Tibial nerve (tissue), 3 donors: Measurements from ENCODE around the gene TPP2.

Experiments
- CTCF ChIP-seq, 5 experiments: fragments of 200-600 bp in 3 of 5; fragments of 450-650 bp in 2 of 5; sonication (generic) in 3 of 5; IDR thresholded peaks; one replicate each; pipeline ENCODE4 v1.5.1; 2016 to 2019; ENCODE audit warnings: antibody characterized with exemption in 5 of 5, mild to moderate bottlenecking in 3 of 5, moderate library complexity in 2 of 5
- POLR2A ChIP-seq, 2 donors: fragments of 450-650 bp; IDR thresholded peaks; one replicate each; pipeline ENCODE4 v1.6.1; 2017; ENCODE audit warnings: antibody characterized with exemption in 2 of 2, mild to moderate bottlenecking in 2 of 2, moderate library complexity in 2 of 2

DNA sequence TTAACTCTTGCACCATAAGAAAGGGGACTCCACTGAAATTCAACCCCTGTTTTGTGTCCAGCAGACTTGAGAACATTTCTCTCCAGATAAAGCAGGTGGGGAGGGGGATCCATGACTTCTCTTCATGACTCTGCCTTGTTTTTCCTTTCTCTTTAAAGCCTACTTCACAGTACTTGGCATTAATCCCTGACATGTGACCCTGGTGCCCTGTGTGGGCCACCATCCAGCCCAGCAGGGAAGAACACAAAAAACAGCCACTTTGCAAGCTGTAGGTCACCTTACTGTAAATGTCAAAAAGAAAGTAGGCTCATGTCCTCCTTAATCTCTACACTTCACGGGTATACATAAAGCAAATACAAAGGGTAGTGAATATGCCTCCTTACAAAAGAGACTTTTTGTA lies 30.3 kb upstream of the TPP2 start:
- TF ChIP-seq CTCF (IDR thresholded peaks at IDR 0.05) (no peak), POLR2A (IDR thresholded peaks at IDR 0.05) (no peak)
